Endothelial cell of umbilical vein (primary cell): ENCODE data around the gene ACER3. TPM values are rescaled to one million over a fixed set of nuclear protein-coding genes. Genes with fewer than 3 reads are reported as not detected.
A peak's percentile ranks its signal among the peaks of the same experiment; 100 is the strongest.

Experiments
- BruUV-seq: library from RNA; stranded (reverse); fragments of 400-500 nt; replicated peaks from 2 replicates; lab custom pipeline; 2021; lab: Mats Ljungman, UMichigan
- CTCF ChIA-PET: fragments of 300-600, 350-600 bp; sonication (Branson Sonifier 250); formaldehyde crosslinking; loops from one replicate; lab custom pipeline; 2021; ENCODE audit warnings: antibody characterized with exemption, inconsistent platforms; lab: Charles Lee
- POLR2A ChIA-PET: fragments of 300-600, 350-600 bp; sonication (Branson Sonifier 250); formaldehyde crosslinking; loops from one replicate; lab custom pipeline; 2021; ENCODE audit warnings: antibody characterized with exemption, inconsistent platforms; lab: Charles Lee
- DNase-seq: peaks from one replicate; pipeline ENCODE4 v3.0.0-alpha.2; 2011; ENCODE audit warnings: low read depth, low spot score
- FAIRE-seq: peaks from 2 replicates; lab custom pipeline; 2011; peaks lifted over from hg19 to GRCh38; lab: Jason Lieb, UNC
- H2AFZ ChIP-seq: 2 replicates; pipeline ENCODE4 v1.6.0; 2012; ENCODE audit warnings: low read depth, low read length, control low read depth, inconsistent platforms
- H3K27ac ChIP-seq: 2 replicates; pipeline ENCODE4 v1.5.1; 2011; ENCODE audit warnings: low read depth, mild to moderate bottlenecking, control low read depth, low read length, moderate library complexity; ENCODE audit not compliant: insufficient read depth
- H3K27me3 ChIP-seq, 2 experiments: 2 replicates each; pipeline versions ENCODE4 v1.6.0 to v1.6.1; 2011; ENCODE audit warnings: low read length in 2 of 2, mixed read lengths in 1 of 2; ENCODE audit not compliant: control insufficient read depth in 2 of 2, insufficient read depth in 2 of 2
- H3K36me3 ChIP-seq, 2 experiments: 2 replicates in 1 of 2; 3 replicates in 1 of 2; pipeline ENCODE4 v1.5.1; 2011; ENCODE audit warnings: low read length in 2 of 2, mild to moderate bottlenecking in 1 of 2, moderate library complexity in 1 of 2; ENCODE audit not compliant: control insufficient read depth in 2 of 2, insufficient read depth in 2 of 2; ENCODE audit errors: extremely low read depth in 1 of 2
- H3K4me1 ChIP-seq: 3 replicates; pipeline ENCODE4 v1.5.1; 2011; ENCODE audit warnings: mild to moderate bottlenecking, low read length; ENCODE audit not compliant: control insufficient read depth, insufficient read depth; ENCODE audit errors: extremely low read depth
- H3K4me2 ChIP-seq: 2 replicates; pipeline ENCODE4 v1.6.1; 2011; ENCODE audit warnings: low read length, control low read depth, mixed read lengths; ENCODE audit not compliant: insufficient read depth
- H3K4me3 ChIP-seq, 3 experiments: fragments of 200-600 bp in 1 of 3; sonication (generic), shearing (Covaris generic) in 1 of 3; replicated peaks in 1 of 3; 2 replicates each; pipeline ENCODE4 v1.5.1; 2011 to 2016; ENCODE audit warnings: control low read depth in 3 of 3, low read length in 3 of 3, mild to moderate bottlenecking in 2 of 3, inconsistent platforms in 1 of 3, low read depth in 1 of 3, moderate library complexity in 1 of 3; ENCODE audit not compliant: insufficient read depth in 1 of 3
- H3K79me2 ChIP-seq: 2 replicates; pipeline ENCODE4 v1.6.0; 2012; ENCODE audit warnings: low read length, inconsistent platforms; ENCODE audit not compliant: control insufficient read depth, insufficient read depth
- H3K9ac ChIP-seq: replicated peaks from 2 replicates; pipeline ENCODE3; 2011; ENCODE audit warnings: low read length, control low read depth; ENCODE audit not compliant: insufficient read depth; ENCODE audit errors: extremely low read depth
- H3K9me1 ChIP-seq: replicated peaks from 3 replicates; pipeline ENCODE4 v1.6.0; 2011; ENCODE audit warnings: mild to moderate bottlenecking, low read length; ENCODE audit not compliant: control insufficient read depth, insufficient read depth; ENCODE audit errors: extremely low read depth
- H3K9me3 ChIP-seq: replicated peaks from 2 replicates; pipeline ENCODE4 v1.5.1; 2012; ENCODE audit warnings: low read length, inconsistent platforms; ENCODE audit not compliant: control insufficient read depth, insufficient read depth
- H4K20me1 ChIP-seq: replicated peaks from 2 replicates; pipeline ENCODE3; 2011; ENCODE audit warnings: mild to moderate bottlenecking, low read length; ENCODE audit not compliant: control insufficient read depth, insufficient read depth; ENCODE audit errors: extremely low read depth
- CTCF ChIP-seq, 2 donors: IDR thresholded peaks; 1 replicate in 1 of 2; 2 replicates in 1 of 2; pipeline ENCODE4 v1.5.1; 2011; ENCODE audit warnings: low read length in 2 of 2, mild to moderate bottlenecking in 2 of 2, moderate library complexity in 2 of 2, control low read depth in 1 of 2, inconsistent platforms in 1 of 2, low read depth in 1 of 2; ENCODE audit not compliant: insufficient read depth in 1 of 2; ENCODE audit errors: extremely low read depth in 1 of 2
- EZH2 ChIP-seq: IDR thresholded peaks from 2 replicates; pipeline ENCODE4 v1.6.1; 2012; ENCODE audit warnings: borderline replicate concordance, low read depth, mild to moderate bottlenecking, moderate library complexity, low read length, inconsistent platforms; ENCODE audit not compliant: severe bottlenecking
- FOS ChIP-seq: IDR thresholded peaks from 2 replicates; pipeline ENCODE4 v1.6.1; 2011; ENCODE audit warnings: mild to moderate bottlenecking, low read length, moderate library complexity, borderline replicate concordance; ENCODE audit not compliant: insufficient read depth
- JUN ChIP-seq: IDR thresholded peaks from 2 replicates; pipeline ENCODE4 v1.6.1; 2011; ENCODE audit warnings: borderline replicate concordance, low read depth; ENCODE audit not compliant: insufficient read length, insufficient read depth
- POLR2AphosphoS5 ChIP-seq: IDR thresholded peaks from 2 replicates; pipeline ENCODE4 v1.6.1; 2012; ENCODE audit warnings: low read depth, mild to moderate bottlenecking, control low read depth, low read length, moderate library complexity; ENCODE audit not compliant: insufficient read depth
- dilution Hi-C: fragments of 300-500 bp; cut with MboI; formaldehyde crosslinking; loops from one replicate; pipeline ENCODE4 v1.15.0; 2019; ENCODE audit warnings: low sequenced_read_pairs; ENCODE audit not compliant: extremely low pct_ligation_motif_present
- intact Hi-C: fragments of 100-400 bp; cut with micrococcal nuclease; formaldehyde crosslinking; loops from one replicate; pipeline ENCODE4 v1.10.0; 2022
- polyA plus RNA-seq, 4 experiments: library from polyadenylated mRNA; depleted of rRNA in 3 of 4; stranded (reverse) in 3 of 4; unstranded in 1 of 4; fragments of >200 nt; gene quantifications; 2 replicates each; pipeline versions ENCODE4 v1.2.1 to v1.2.3, GENCODE V29; 2011 to 2012; ENCODE audit warnings: missing spikeins in 1 of 4
- total RNA-seq: library from RNA; stranded (reverse); gene quantifications from 2 replicates; pipeline ENCODE4 v1.2.3, GENCODE V29; 2021

The ACER3 gene
- total and polyA plus RNA-seq, 2 donors (not counting 3 experiments of a cell fraction or from before 2014, with no cell fraction given): 9.9 to 31.6 TPM

GRCh38 chr11:77046060-77046501, 185.4 kb downstream of the ACER3 start:
- H4K20me1 ChIP-seq: no peaks in the 10 kb centered on the region
- CTCF ChIA-PET: interaction anchor here (1.4 to 2.4 kb wide), 4 partner anchors 45 to 502 kb away, joined by 4 to 27 read pairs (median 8); no protein-coding TSS in a partner anchor
- intact Hi-C loops: no loop called here
- dilution Hi-C loops: no loop called here
- no peak overlapping the region for H3K4me3 ChIP-seq
- no TSS peak for BruUV-seq
- H3K36me3 ChIP-seq: no peaks in the 10 kb centered on the region
- no peak for FAIRE-seq
- H3K9me1 ChIP-seq: no peaks in the 10 kb centered on the region
- H3K27ac ChIP-seq: no peak overlapping the region
- DNase-seq: peak; percentile 21
- H3K27me3 ChIP-seq: peaks cover 2 to 9% of the 10 kb centered on the region in 2 experiments
- POLR2A ChIA-PET: no interaction called here
- H2AFZ ChIP-seq: peak overlapping the region; percentile 65
- H3K4me2 ChIP-seq: peak overlapping the region; percentile 49
- H3K9ac ChIP-seq: no peak overlapping the region
- TF ChIP-seq CTCF (IDR thresholded peaks at IDR 0.05; ENCODE audit: extremely low read depth in 1 of 2, insufficient read depth in 1 of 2, low read depth in 1 of 2, low read length in 2 of 2): peak; percentile 82 to 94
- peak; percentile 48 for TF ChIP-seq EZH2
- TF ChIP-seq JUN: no peak
- no peak for TF ChIP-seq POLR2AphosphoS5
- TF ChIP-seq FOS: no peak
- H3K9me3 ChIP-seq: no peaks in the 10 kb centered on the region
- peaks cover 5% of the 10 kb centered on the region for H3K4me1 ChIP-seq
- no peaks in the 10 kb centered on the region for H3K79me2 ChIP-seq
